Endothelial cell of umbilical vein (primary cell): Measurements from ENCODE around the gene TRPM3.

Source experiments
- EZH2 ChIP-seq: IDR thresholded peaks from 2 replicates; pipeline ENCODE4 v1.6.1; 2012; ENCODE audit warnings: borderline replicate concordance, low read depth, mild to moderate bottlenecking, moderate library complexity, low read length, inconsistent platforms; ENCODE audit not compliant: severe bottlenecking
- POLR2A ChIP-seq: IDR thresholded peaks from 2 replicates; pipeline ENCODE4 v1.6.1; 2012; ENCODE audit warnings: low read depth, mild to moderate bottlenecking, control low read depth, low read length

DNA sequence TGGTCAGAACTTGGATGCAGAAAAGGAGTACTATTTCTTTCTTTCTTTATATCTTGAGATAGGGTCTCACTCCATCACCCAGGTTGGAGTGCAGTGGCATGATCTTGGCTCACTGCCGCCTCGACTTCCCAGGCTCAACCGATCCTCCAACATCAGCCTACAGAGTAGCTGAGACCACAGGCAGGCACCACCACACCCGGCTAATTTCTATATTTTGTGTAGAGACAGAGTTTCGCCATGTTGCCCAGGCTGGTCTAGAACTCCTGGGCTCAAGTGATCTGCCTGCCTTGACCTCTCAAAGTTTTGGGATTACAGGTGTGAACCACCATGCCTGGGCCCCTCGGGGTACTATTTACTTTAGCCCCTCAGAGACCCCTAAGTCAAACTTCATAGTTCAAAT lies 323.4 kb downstream of the TRPM3 start:
- TF ChIP-seq POLR2A: no peak
- no peak for TF ChIP-seq EZH2
